Smooth muscle cell (in vitro differentiated cells): ENCODE data around the gene CCDC15. TPM values are rescaled to one million over a fixed set of nuclear protein-coding genes. Genes with fewer than 3 reads are reported as not detected.

Experiments
- DNase-seq: peaks from one replicate; lab custom pipeline; 2025; ENCODE audit not compliant: unreplicated experiment; lab: John Stamatoyannopoulos, UW
- H2AFZ ChIP-seq: fragments of 200-600 bp; sonication (generic); 2 replicates; pipeline ENCODE4 v1.6.0; 2016; ENCODE audit warnings: antibody characterized with exemption, low read depth, mild to moderate bottlenecking
- H3F3A ChIP-seq: fragments of 200-600 bp; sonication (generic); 2 replicates; pipeline ENCODE4 v1.6.0; 2017; ENCODE audit warnings: antibody characterized with exemption, low read depth
- H3K27ac ChIP-seq: fragments of 200-600 bp; sonication (generic); 2 replicates; pipeline ENCODE4 v1.5.1; 2016; ENCODE audit warnings: low read depth, mild to moderate bottlenecking
- H3K27me3 ChIP-seq: fragments of 200-600 bp; sonication (generic); 2 replicates; pipeline ENCODE4 v1.6.1; 2016; ENCODE audit warnings: low read depth, mild to moderate bottlenecking
- H3K36me3 ChIP-seq: fragments of 200-600 bp; sonication (generic); 2 replicates; pipeline ENCODE4 v1.5.1; 2016; ENCODE audit warnings: low read depth
- H3K4me1 ChIP-seq: fragments of 200-600 bp; sonication (generic); 2 replicates; pipeline ENCODE4 v1.5.1; 2016; ENCODE audit warnings: low read depth
- H3K4me2 ChIP-seq: fragments of 200-600 bp; sonication (generic); 2 replicates; pipeline ENCODE4 v1.6.0; 2016; ENCODE audit warnings: mild to moderate bottlenecking
- H3K4me3 ChIP-seq: fragments of 200-600 bp; sonication (generic); 2 replicates; pipeline ENCODE4 v1.5.1; 2016; ENCODE audit warnings: mild to moderate bottlenecking
- H3K79me2 ChIP-seq: fragments of 200-600 bp; sonication (generic); 2 replicates; pipeline ENCODE4 v1.6.0; 2016; ENCODE audit warnings: low read depth, mild to moderate bottlenecking
- H3K9ac ChIP-seq: fragments of 200-600 bp; sonication (generic); 2 replicates; pipeline ENCODE4 v1.6.0; 2016; ENCODE audit warnings: low read depth
- H3K9me3 ChIP-seq: fragments of 200-600 bp; sonication (generic); replicated peaks from 2 replicates; pipeline ENCODE4 v1.5.1; 2016; ENCODE audit warnings: low read depth
- H4K20me1 ChIP-seq: fragments of 200-600 bp; sonication (generic); 2 replicates; pipeline ENCODE4 v1.6.0; 2016; ENCODE audit warnings: low read depth
- WGBS: methylation state at CpG from one replicate; pipeline ENCODE4 v1.1.7; 2016; ENCODE audit warnings: low lambda C conversion rate; 5-methylcytosine and 5-hydroxymethylcytosine counted together
- polyA plus RNA-seq: library from polyadenylated mRNA; unstranded; fragments of >200 nt; fragmentation: Nextera tagmentation; extraction: Ambion mirVana; gene quantifications from 2 replicates; pipeline ENCODE4 v1.2.1, GENCODE V29; 2016
- total RNA-seq: library from RNA; depleted of rRNA; stranded (reverse); fragments of >200 nt; gene quantifications from 2 replicates; pipeline ENCODE4 v1.2.3, GENCODE V29; 2014
- TF ChIP-seq, protein P1 (sequence below): fragments of 200-600 bp; sonication (generic); IDR thresholded peaks from 2 replicates; pipeline ENCODE4 v1.5.1; 2017; ENCODE audit warnings: borderline replicate concordance, mild to moderate bottlenecking, antibody characterized with exemption; ENCODE audit not compliant: insufficient read depth, poor library complexity, severe bottlenecking

CCDC15 gene
- total and polyA plus RNA-seq, 2 experiments from 2014 or later = 1.9 to 4.0 TPM

DNA sequence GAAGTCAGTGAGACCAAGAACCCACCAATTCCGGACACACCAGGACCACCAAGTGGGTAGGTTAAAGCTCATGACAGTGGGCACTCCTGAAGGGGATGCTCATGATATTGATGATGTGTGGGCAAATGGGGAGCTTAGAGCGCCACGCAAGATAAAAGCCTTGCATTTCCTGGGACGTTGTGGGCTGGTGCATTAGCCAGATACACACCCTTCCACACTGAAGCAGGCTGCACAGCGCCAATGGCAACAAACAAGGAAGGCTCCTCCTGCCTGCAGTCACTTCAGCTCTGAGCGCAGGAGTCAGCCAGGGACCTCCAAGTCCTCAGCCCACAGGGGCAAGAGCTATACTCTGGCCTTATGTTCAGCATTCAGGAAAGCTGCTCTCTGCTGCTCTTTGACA is 136.8 kb downstream of the CCDC15 start:
- Histone ChIP-seq H3K27me3 (no peaks in the 10 kb centered on the region), H3K4me2 (peak overlapping the region; percentile 66), H3K36me3 (no peaks in the 10 kb centered on the region), H3K4me1 (peaks cover 22% of the 10 kb centered on the region), H3K9ac (peak overlapping the region; percentile 44), H4K20me1 (no peaks in the 10 kb centered on the region), H3K9me3 (no peaks in the 10 kb centered on the region), H3F3A (no peaks in the 10 kb centered on the region), H3K27ac (peak overlapping the region; percentile 86), H3K79me2 (no peaks in the 10 kb centered on the region), H3K4me3 (no peak overlapping the region), H2AFZ (no peak overlapping the region)
- WGBS = 87% methylated on average over 6 of the region's 6 CpGs
- DNase-seq = no peak
- TF ChIP-seq, protein P1, sequence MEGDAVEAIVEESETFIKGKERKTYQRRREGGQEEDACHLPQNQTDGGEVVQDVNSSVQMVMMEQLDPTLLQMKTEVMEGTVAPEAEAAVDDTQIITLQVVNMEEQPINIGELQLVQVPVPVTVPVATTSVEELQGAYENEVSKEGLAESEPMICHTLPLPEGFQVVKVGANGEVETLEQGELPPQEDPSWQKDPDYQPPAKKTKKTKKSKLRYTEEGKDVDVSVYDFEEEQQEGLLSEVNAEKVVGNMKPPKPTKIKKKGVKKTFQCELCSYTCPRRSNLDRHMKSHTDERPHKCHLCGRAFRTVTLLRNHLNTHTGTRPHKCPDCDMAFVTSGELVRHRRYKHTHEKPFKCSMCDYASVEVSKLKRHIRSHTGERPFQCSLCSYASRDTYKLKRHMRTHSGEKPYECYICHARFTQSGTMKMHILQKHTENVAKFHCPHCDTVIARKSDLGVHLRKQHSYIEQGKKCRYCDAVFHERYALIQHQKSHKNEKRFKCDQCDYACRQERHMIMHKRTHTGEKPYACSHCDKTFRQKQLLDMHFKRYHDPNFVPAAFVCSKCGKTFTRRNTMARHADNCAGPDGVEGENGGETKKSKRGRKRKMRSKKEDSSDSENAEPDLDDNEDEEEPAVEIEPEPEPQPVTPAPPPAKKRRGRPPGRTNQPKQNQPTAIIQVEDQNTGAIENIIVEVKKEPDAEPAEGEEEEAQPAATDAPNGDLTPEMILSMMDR = no peak

Other genes with a start within 250 kb of the CCDC15 start
- 1.2 TPM in 1 of 2 replicates, not detected in the other for gene NRGN, start 214.3 kb upstream of the CCDC15 start, total RNA-seq
- gene NRGN, start 214.3 kb upstream of the CCDC15 start, polyA plus RNA-seq = 2.0 and 2.8 TPM in 2 replicates
- gene VSIG2, start 201.9 kb upstream of the CCDC15 start, total RNA-seq = not detected in 2 replicates
- not detected in 2 replicates for gene VSIG2, start 201.9 kb upstream of the CCDC15 start, polyA plus RNA-seq
- 0.31 and 0.76 TPM in 2 replicates for gene ESAM, start 191.9 kb upstream of the CCDC15 start, total RNA-seq
- 0.94 and 1.5 TPM in 2 replicates for gene ESAM, start 191.9 kb upstream of the CCDC15 start, polyA plus RNA-seq
- gene MSANTD2, start 153.8 kb upstream of the CCDC15 start, total RNA-seq = 18.8 and 25.3 TPM in 2 replicates
- gene MSANTD2, start 153.8 kb upstream of the CCDC15 start, polyA plus RNA-seq = 11.4 and 13.6 TPM in 2 replicates
- 8.9 and 10.4 TPM in 2 replicates for gene ROBO3, start 88.8 kb upstream of the CCDC15 start, total RNA-seq
- gene ROBO3, start 88.8 kb upstream of the CCDC15 start, polyA plus RNA-seq = 10.8 and 12.8 TPM in 2 replicates
- not detected in 2 replicates for gene ROBO4, start 56.3 kb upstream of the CCDC15 start, total RNA-seq
- gene ROBO4, start 56.3 kb upstream of the CCDC15 start, polyA plus RNA-seq = 0.06 and 0.40 TPM in 2 replicates
- not detected in 2 replicates for gene HEPN1, start 35.0 kb upstream of the CCDC15 start, total RNA-seq
- gene HEPN1, start 35.0 kb upstream of the CCDC15 start, polyA plus RNA-seq = not detected in 2 replicates
- not detected in 2 replicates for gene HEPACAM, start 18.2 kb upstream of the CCDC15 start, total RNA-seq
- not detected in 2 replicates for gene HEPACAM, start 18.2 kb upstream of the CCDC15 start, polyA plus RNA-seq
- gene SLC37A2, start 109.1 kb downstream of the CCDC15 start, total RNA-seq = 3.3 and 5.3 TPM in 2 replicates
- 0.69 and 0.71 TPM in 2 replicates for gene SLC37A2, start 109.1 kb downstream of the CCDC15 start, polyA plus RNA-seq
- gene TMEM218, start 157.4 kb downstream of the CCDC15 start, total RNA-seq = 22.1 and 24.5 TPM in 2 replicates
- 22.7 and 30.7 TPM in 2 replicates for gene TMEM218, start 157.4 kb downstream of the CCDC15 start, polyA plus RNA-seq
- 6.5 and 7.2 TPM in 2 replicates for gene PKNOX2, start 210.5 kb downstream of the CCDC15 start, total RNA-seq
- 6.0 and 7.9 TPM in 2 replicates for gene PKNOX2, start 210.5 kb downstream of the CCDC15 start, polyA plus RNA-seq